RPMI8226 (cell line): Measurements from ENCODE around the gene RPSA.
"Not testable (repeated sequence)": the region's sequence is repeated elsewhere in the genome, so short reads cannot be mapped to it uniquely, and the experiment has no call there.

ENCODE experiments used
- DNase-seq: peaks from one replicate; pipeline ENCODE4 v3.0.0-alpha.2; 2015

RPSA gene

GRCh38 chr3:39390181-39390580 is 16.3 kb upstream of the RPSA start:
- DNase-seq = no peak

- no peak for DNase-seq
Observed at GRCh38 chr3:39396690-39397089, 9.8 kb upstream of the RPSA start.

- peak; percentile 23 for DNase-seq
Observed at GRCh38 chr3:39398700-39399099, 7.8 kb upstream of the RPSA start.

GRCh38 chr3:39401983-39402382 is 4.5 kb upstream of the RPSA start:
- DNase-seq = no peak

- no peak for DNase-seq
Observed at GRCh38 chr3:39404943-39405686, 1.4 kb upstream of the RPSA start.

GRCh38 chr3:39405687-39406367 is 693 bp upstream of the RPSA start:
- no peak for DNase-seq

GRCh38 chr3:39407259-39407629 is 724 bp downstream of the RPSA start:
- DNase-seq = no peak

GRCh38 chr3:39407773-39408492 is 1.4 kb downstream of the RPSA start:
- no peak for DNase-seq

GRCh38 chr3:39408493-39409372 is 2.2 kb downstream of the RPSA start:
- no peak for DNase-seq

- no peak for DNase-seq
Observed at GRCh38 chr3:39409514-39410136, 3.1 kb downstream of the RPSA start.

- DNase-seq = no peak
Observed at GRCh38 chr3:39410893-39411292, 4.4 kb downstream of the RPSA start.

- DNase-seq = no peak
Observed at GRCh38 chr3:39412668-39413260, 6.2 kb downstream of the RPSA start.

- no peak for DNase-seq
Observed at GRCh38 chr3:39413691-39414420, 7.3 kb downstream of the RPSA start.

GRCh38 chr3:39414421-39414907 is 7.9 kb downstream of the RPSA start:
- peak; percentile 14 for DNase-seq

- not testable (repeated sequence) for DNase-seq
Observed at GRCh38 chr3:39415302-39415701, 8.8 kb downstream of the RPSA start.

GRCh38 chr3:39415983-39416382 is 9.5 kb downstream of the RPSA start:
- no peak for DNase-seq

- DNase-seq = not testable (repeated sequence)
Observed at GRCh38 chr3:39416998-39417397, 10.5 kb downstream of the RPSA start.

- not testable (repeated sequence) for DNase-seq
Observed at GRCh38 chr3:39418556-39419225, 12.2 kb downstream of the RPSA start.

- DNase-seq = no peak
Observed at GRCh38 chr3:39419742-39420315, 13.3 kb downstream of the RPSA start.

- DNase-seq = no peak
Observed at GRCh38 chr3:39420543-39420942, 14.0 kb downstream of the RPSA start.
